Ishikawa (cell line): Measurements from ENCODE around the gene GRID1.

Experiments
- CEBPB ChIP-seq: IDR thresholded peaks from 2 replicates; pipeline ENCODE4 v1.6.1; 2012
- CREB1 ChIP-seq: IDR thresholded peaks from 2 replicates; pipeline ENCODE4 v1.6.1; 2012; ENCODE audit warnings: low read depth
- EGR1 ChIP-seq: IDR thresholded peaks from 2 replicates; pipeline ENCODE4 v1.6.1; 2012
- EP300 ChIP-seq: IDR thresholded peaks from 2 replicates; pipeline ENCODE4 v1.6.1; 2012; ENCODE audit warnings: borderline replicate concordance
- FOXM1 ChIP-seq: IDR thresholded peaks from 2 replicates; pipeline ENCODE4 v1.6.1; 2012; ENCODE audit warnings: low read depth, borderline replicate concordance
- NFIC ChIP-seq: IDR thresholded peaks from 2 replicates; pipeline ENCODE4 v1.6.1; 2012
- RAD21 ChIP-seq: IDR thresholded peaks from 2 replicates; pipeline ENCODE4 v1.6.1; 2012; ENCODE audit warnings: low read depth
- TAF1 ChIP-seq: IDR thresholded peaks from 2 replicates; pipeline ENCODE4 v1.6.1; 2012; ENCODE audit warnings: low read depth, mild to moderate bottlenecking
- TCF12 ChIP-seq: IDR thresholded peaks from 2 replicates; pipeline ENCODE4 v1.6.1; 2012; ENCODE audit warnings: low read depth
- TEAD4 ChIP-seq: IDR thresholded peaks from 2 replicates; pipeline ENCODE4 v1.6.1; 2012
- USF1 ChIP-seq: IDR thresholded peaks from 2 replicates; pipeline ENCODE4 v1.6.1; 2012
- YY1 ChIP-seq: IDR thresholded peaks from 2 replicates; pipeline ENCODE4 v1.6.1; 2012; ENCODE audit warnings: low read depth
- ZBTB7A ChIP-seq: IDR thresholded peaks from 2 replicates; pipeline ENCODE4 v1.6.1; 2012; ENCODE audit warnings: low read depth
- TF ChIP-seq, protein P1 (sequence below): IDR thresholded peaks from 2 replicates; pipeline ENCODE4 v1.6.1; 2012
- TF ChIP-seq, protein P2 (sequence below): IDR thresholded peaks from 2 replicates; pipeline ENCODE4 v1.6.1; 2012; ENCODE audit warnings: low read depth, mild to moderate bottlenecking

Gene GRID1

GRCh38 chr10:86064219-86064618, 302.4 kb downstream of the GRID1 start:
- no peak for TF ChIP-seq TCF12
- TF ChIP-seq ZBTB7A: no peak
- no peak for TF ChIP-seq USF1
- TF ChIP-seq TAF1: no peak
- TF ChIP-seq, protein P1, sequence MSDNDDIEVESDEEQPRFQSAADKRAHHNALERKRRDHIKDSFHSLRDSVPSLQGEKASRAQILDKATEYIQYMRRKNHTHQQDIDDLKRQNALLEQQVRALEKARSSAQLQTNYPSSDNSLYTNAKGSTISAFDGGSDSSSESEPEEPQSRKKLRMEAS: no peak
- TF ChIP-seq, protein P2, sequence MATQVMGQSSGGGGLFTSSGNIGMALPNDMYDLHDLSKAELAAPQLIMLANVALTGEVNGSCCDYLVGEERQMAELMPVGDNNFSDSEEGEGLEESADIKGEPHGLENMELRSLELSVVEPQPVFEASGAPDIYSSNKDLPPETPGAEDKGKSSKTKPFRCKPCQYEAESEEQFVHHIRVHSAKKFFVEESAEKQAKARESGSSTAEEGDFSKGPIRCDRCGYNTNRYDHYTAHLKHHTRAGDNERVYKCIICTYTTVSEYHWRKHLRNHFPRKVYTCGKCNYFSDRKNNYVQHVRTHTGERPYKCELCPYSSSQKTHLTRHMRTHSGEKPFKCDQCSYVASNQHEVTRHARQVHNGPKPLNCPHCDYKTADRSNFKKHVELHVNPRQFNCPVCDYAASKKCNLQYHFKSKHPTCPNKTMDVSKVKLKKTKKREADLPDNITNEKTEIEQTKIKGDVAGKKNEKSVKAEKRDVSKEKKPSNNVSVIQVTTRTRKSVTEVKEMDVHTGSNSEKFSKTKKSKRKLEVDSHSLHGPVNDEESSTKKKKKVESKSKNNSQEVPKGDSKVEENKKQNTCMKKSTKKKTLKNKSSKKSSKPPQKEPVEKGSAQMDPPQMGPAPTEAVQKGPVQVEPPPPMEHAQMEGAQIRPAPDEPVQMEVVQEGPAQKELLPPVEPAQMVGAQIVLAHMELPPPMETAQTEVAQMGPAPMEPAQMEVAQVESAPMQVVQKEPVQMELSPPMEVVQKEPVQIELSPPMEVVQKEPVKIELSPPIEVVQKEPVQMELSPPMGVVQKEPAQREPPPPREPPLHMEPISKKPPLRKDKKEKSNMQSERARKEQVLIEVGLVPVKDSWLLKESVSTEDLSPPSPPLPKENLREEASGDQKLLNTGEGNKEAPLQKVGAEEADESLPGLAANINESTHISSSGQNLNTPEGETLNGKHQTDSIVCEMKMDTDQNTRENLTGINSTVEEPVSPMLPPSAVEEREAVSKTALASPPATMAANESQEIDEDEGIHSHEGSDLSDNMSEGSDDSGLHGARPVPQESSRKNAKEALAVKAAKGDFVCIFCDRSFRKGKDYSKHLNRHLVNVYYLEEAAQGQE: no peak
- no peak for TF ChIP-seq NFIC
- TF ChIP-seq CEBPB: no peak
- TF ChIP-seq CREB1: no peak
- TF ChIP-seq EP300: no peak
- TF ChIP-seq EGR1: no peak
- no peak for TF ChIP-seq RAD21
- TF ChIP-seq YY1: no peak

DNA sequence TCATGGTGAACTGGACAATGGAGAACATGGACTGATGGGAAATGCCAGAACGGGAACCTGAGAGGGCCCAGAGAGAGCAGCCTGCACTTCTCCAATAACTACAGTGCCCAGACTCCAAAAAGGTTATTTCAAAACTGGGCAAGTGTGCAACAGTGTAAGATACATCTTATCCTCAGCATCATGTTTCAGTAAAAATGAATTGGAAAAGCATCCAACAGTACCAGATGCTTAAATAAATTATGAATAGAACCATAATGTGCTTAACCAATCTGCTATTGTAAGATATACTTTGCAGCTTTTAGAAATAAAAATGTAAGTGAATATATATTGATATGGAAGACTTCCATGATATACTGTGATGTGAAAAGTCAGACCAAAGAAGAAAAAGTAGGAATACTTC, 303.3 kb downstream of the GRID1 start:
- TF ChIP-seq FOXM1: no peak
- no peak for TF ChIP-seq ZBTB7A
- no peak for TF ChIP-seq TAF1

DNA sequence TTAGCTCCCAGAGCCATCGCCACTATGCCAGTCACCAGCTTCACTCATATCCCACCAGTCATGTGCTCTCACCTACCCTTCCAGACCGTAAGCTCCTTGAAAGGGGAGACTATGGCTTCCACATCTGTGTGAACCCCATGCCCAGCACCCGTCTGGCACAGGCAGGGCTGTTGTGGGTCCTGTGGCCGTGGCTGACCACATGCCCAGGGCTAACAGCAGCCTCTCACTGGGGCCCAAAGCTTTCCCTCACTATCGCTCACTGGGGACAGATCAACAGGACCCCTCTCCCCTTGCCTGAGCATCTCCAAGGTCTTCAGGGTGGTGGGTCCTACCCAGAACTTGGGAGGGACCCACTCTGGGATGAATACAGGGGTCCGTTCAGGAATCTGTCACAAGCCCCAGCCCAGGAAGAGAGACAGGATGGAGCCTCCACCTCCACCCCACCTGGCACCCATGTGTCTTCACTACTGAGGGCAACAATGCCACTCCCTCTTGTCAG, 303.9 kb downstream of the GRID1 start:
- TF ChIP-seq YY1: no peak
- TF ChIP-seq NFIC: no peak
- TF ChIP-seq, protein P1: no peak
- no peak for TF ChIP-seq TCF12
- no peak for TF ChIP-seq RAD21
- no peak for TF ChIP-seq TAF1
- TF ChIP-seq EP300: no peak
- no peak for TF ChIP-seq EGR1
- TF ChIP-seq, protein P2: no peak
- no peak for TF ChIP-seq FOXM1
- TF ChIP-seq TEAD4: no peak
- no peak for TF ChIP-seq CREB1
- TF ChIP-seq ZBTB7A: no peak
- no peak for TF ChIP-seq USF1

GRCh38 chr10:86062198-86062550, 304.4 kb downstream of the GRID1 start:
- TF ChIP-seq YY1 (no peak), NFIC (no peak), CREB1 (no peak), EP300 (no peak), TCF12 (no peak), USF1 (no peak), CEBPB (no peak), TEAD4 (no peak), RAD21 (no peak), EGR1 (no peak)
- TF ChIP-seq, protein P1: no peak

GRCh38 chr10:86061278-86062197, 305.1 kb downstream of the GRID1 start:
- no peak for TF ChIP-seq TCF12
